ENCODE data around the gene UBAC1.
A peak's percentile ranks its signal among the peaks of the same experiment; 100 is the strongest.

Gene UBAC1

DNA sequence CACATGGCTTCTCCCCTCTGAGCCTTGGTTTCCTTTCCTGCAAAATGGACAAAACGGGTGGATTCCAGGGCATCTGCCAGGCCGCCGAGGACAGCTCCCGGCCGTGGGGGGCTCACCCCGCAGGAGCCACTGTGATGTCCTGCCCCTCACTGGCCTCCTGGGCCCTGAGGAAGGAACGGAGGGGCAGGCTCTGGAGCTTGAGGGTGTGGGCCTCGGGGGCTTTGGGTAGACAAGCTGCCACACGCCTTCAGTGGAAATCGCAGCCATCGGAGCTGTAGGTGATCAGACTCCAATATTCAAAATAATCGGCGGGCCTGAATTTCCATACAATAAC, 32.2 kb upstream of the UBAC1 start:
- Mint-ChIP-seq H3K27ac (no peak overlapping the region), H3K27me3 (ENCODE audit: low read depth, poor library complexity) (peaks cover 3% of the 10 kb centered on the region), H3K4me3 (peak overlapping the region; percentile 45), H3K4me1 (peaks cover 53% of the 10 kb centered on the region), H3K36me3 (ENCODE audit: low read depth) (no peaks in the 10 kb centered on the region), H3K9me3 (no peaks in the 10 kb centered on the region)
- TF ChIP-seq, protein P1, sequence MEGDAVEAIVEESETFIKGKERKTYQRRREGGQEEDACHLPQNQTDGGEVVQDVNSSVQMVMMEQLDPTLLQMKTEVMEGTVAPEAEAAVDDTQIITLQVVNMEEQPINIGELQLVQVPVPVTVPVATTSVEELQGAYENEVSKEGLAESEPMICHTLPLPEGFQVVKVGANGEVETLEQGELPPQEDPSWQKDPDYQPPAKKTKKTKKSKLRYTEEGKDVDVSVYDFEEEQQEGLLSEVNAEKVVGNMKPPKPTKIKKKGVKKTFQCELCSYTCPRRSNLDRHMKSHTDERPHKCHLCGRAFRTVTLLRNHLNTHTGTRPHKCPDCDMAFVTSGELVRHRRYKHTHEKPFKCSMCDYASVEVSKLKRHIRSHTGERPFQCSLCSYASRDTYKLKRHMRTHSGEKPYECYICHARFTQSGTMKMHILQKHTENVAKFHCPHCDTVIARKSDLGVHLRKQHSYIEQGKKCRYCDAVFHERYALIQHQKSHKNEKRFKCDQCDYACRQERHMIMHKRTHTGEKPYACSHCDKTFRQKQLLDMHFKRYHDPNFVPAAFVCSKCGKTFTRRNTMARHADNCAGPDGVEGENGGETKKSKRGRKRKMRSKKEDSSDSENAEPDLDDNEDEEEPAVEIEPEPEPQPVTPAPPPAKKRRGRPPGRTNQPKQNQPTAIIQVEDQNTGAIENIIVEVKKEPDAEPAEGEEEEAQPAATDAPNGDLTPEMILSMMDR (IDR thresholded peaks at IDR 0.05) = no peak
- DNase-seq = no peak

DNA sequence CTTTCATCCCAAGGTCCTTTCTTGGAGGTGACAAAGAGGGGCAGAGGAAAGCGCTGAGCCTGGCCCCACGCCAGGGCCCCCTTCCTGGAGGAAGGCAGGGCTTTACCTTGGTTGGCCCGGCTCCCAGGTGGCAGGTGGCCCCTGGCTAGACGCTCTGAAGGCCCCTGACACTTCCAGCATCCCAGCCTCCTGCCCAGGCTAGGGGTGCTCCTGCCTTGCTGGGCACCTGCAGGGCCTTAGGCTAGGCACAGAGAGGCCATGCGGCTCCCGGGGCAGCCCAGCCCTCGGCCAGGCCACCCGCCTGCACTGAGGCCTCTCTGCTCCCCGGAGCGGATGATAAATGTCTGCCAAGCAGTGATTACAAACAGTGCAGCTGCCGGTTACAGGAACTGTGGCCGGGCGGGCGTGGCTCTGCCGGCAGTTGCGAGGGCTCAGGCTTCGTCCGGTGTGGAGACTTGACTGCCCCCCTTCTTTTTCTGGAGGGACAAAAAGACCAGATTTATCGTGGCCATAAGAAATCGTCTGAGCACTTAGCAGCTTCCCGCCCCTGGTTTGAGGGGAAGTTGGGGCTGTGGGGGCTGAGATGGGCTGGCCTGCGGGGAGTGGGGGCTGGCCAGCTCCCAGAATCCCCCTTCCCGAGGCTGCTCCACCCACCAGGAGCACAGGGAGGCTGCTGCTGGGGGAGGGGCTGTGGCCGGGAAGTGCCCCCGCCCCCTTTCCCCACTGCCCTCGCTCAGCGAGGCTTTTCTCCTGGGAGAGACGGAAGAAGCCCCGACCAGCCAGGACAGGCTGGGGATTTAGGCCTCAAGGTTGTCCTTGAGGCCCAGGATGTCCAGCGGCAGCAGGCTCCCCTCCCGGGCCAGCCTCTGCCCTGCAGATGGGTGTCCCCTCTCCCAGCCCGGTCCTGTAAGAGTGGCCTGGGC, 31.6 kb upstream of the UBAC1 start:
- H3K27ac Mint-ChIP-seq = peak overlapping the region; percentile 94

DNA sequence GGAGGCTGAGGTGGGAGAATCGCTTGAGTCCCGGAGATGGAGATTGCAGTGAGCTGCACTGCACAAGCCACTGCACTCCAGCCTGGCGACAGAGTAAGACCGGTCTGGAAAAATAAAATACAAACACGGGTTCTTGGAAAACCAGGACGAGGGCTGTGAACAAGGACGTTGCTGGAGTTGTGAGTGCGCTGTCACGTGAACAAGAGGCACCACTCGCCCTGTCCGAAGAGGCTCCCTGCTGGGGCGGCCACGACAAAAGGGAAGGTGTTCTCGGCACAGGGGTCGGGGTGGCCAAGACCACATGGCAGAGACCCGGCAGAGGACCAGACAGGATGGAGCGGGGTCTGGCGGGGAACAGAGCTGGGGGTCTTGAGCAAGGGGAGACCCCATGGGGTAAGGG, 30.6 kb upstream of the UBAC1 start:
- H3K27ac Mint-ChIP-seq = no peak overlapping the region

More for the DNA sequence above, 31.6 kb upstream of the UBAC1 start:
- Mint-ChIP-seq H3K4me1 (peaks cover 55% of the 10 kb centered on the region), H3K9me3 (no peaks in the 10 kb centered on the region), H3K36me3 (ENCODE audit: low read depth) (no peaks in the 10 kb centered on the region), H3K4me3 (peak overlapping the region; percentile 64), H3K27me3 (ENCODE audit: low read depth, poor library complexity) (peaks cover 2% of the 10 kb centered on the region)
- TF ChIP-seq, protein P1 (IDR thresholded peaks at IDR 0.05) = no peak
- peak; percentile 83 for DNase-seq

DNA sequence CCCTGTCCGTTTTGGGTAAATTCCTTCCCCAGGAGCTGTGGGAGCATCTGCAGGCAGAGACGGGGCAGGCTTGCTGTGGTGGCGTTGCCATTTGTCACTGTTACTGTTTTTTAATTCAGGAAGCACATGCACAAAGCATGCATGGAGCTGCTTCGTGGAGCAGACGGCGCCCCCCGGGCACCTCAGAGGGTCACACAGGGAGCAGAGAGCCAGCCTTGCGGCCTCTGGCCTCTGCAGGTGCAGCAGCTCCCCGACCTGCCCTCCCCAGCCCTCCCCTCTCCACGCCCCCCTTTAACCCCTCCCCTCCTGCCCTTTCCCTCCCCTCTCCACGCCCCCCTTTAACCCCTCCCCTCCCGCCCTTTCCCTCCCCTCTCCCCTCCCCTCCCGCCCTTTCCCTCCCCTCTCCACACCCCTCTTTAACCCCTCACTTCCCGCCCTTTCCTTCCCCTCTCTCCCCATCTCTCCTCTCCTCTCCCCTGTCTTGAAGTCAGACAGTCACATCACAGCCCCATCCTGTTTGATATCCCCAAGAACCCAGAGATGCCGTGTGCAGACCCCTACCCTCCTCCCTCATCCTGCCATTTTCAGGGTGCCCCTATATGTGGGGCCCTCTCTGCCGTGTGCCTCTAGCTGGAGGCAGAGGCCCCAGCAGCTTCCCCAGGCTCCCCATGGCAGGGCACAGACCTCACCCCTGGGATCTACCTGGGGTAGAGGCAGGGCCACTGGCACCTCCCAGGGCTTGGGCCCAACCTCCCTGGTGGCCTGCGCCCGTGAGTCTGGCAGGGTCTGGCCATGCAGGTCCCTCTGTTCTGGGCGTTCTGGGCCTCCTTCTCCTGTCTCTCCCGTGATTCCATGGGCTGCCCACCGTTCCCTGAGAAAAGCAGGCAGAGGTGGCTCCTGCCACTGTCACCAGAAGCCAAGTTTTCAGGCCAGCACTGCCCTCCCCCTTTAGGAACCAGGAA, 29.6 kb upstream of the UBAC1 start:
- DNase-seq = peak; percentile 67
- TF ChIP-seq, protein P1 (IDR thresholded peaks at IDR 0.05) = no peak
- Mint-ChIP-seq H3K9me3 (no peaks in the 10 kb centered on the region), H3K4me3 (no peak overlapping the region), H3K4me1 (peaks cover 59% of the 10 kb centered on the region), H3K36me3 (ENCODE audit: low read depth) (no peaks in the 10 kb centered on the region), H3K27me3 (ENCODE audit: low read depth, poor library complexity) (peaks cover 3% of the 10 kb centered on the region), H3K27ac (no peak overlapping the region)

More for the DNA sequence above, 30.6 kb upstream of the UBAC1 start:
- peak overlapping the region; percentile 36 for H3K4me3 Mint-ChIP-seq
- TF ChIP-seq, protein P1 (IDR thresholded peaks at IDR 0.05) = no peak
- H3K9me3 Mint-ChIP-seq = no peaks in the 10 kb centered on the region
- H3K36me3 Mint-ChIP-seq (ENCODE audit: low read depth) = no peaks in the 10 kb centered on the region
- DNase-seq = no peak
- H3K4me1 Mint-ChIP-seq = peaks cover 61% of the 10 kb centered on the region
- H3K27me3 Mint-ChIP-seq (ENCODE audit: low read depth, poor library complexity) = peaks cover 3% of the 10 kb centered on the region

DNA sequence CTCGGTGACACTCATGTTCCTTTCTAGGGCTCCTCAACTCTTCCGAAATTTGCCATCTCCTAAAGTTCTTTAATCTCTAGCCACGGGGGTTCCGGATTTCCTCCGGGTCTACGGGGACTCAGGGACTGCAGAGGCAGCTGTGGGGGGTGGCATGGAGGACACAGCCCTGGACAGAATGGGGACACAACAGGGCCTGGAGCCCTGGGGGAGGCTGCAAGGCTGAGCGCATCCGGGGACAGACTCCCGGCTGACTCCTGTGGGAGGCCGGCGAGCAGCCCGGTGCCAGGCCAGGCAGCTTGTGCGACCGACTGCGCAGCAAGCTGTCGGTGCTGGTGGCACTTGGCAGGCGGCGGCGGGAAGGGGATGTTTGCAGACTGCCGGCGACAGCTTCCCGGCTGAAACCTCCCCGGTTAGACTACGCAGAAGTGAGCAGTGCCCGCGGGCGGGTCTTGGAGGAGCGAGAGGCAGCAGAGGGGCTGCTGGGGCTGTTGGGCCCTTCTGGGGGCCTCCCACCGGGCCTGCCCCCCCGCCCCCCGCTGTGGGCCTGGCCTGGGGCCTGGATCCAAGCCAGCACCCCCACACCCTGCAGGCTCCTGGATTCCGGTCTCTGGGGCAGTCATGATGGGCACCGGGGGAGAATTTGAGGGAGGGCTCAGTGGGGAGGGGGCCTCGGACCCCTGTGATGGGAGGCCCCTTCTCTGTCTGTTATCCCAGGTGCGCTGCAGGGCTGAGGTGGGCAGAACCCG, 28.7 kb upstream of the UBAC1 start:
- Mint-ChIP-seq H3K27ac (no peak overlapping the region), H3K36me3 (ENCODE audit: low read depth) (no peaks in the 10 kb centered on the region)

More for the DNA sequence above, 28.7 kb upstream of the UBAC1 start:
- peaks cover 60% of the 10 kb centered on the region for H3K4me1 Mint-ChIP-seq
- no peaks in the 10 kb centered on the region for H3K9me3 Mint-ChIP-seq
- no peak overlapping the region for H3K4me3 Mint-ChIP-seq
- H3K27me3 Mint-ChIP-seq (ENCODE audit: low read depth, poor library complexity) = peaks cover 3% of the 10 kb centered on the region
- TF ChIP-seq, protein P1 (IDR thresholded peaks at IDR 0.05) = no peak
- no peak for DNase-seq

Data from nephron progenitor cell (in vitro differentiated cells).